ENCODE results near the gene ZSCAN2. TPM values are rescaled to one million over a fixed set of nuclear protein-coding genes. Genes with fewer than 3 reads are reported as not detected.

The ZSCAN2 gene
- total RNA-seq, 1 donor from 2014 or later: 26.2 TPM

DNA sequence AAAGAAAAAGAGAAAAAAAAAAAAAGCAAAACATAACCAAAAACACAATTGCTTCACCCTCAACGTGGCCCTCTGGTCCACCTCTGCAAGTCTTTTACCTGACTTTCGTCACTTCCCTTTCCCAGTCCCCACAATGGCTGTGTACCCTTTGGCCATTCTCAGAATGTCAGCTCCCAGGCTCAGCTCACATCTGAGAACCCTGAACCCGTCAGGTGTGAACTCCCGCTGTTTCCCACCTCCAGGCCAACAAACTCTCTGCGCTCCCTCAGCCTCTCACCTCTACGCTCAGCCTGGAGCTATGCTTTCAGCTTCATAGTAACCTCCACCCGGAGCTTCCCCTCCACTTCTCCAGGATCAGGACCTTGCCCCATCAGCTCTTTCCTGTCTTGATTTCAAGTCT is 23.6 kb downstream of the ZSCAN2 start:
- no peak overlapping the region for H3K4me3 Mint-ChIP-seq

DNA sequence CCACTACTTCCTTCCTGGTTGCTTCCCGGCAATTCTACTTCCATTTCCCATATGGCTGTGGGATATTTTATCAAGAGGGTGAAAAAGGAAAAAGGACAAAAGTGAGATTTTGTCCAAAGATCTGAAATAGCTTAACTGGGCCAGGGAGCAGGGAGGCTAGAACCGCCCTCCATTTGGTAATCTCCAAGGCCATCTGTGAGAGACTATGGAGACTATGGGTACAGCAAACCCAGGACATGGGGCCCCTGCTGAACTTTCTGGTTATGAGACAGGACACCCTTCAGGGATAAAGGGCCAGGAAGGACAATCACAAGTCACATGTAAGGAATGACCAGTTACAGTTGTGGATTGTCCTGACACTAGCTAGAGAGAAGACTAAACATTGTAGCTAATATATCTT is 24.3 kb downstream of the ZSCAN2 start:
- no peak for DNase-seq (ENCODE audit: extremely low spot score, unreplicated experiment)
- no peak overlapping the region for H3K4me3 Mint-ChIP-seq
- no peaks in the 10 kb centered on the region for H3K27me3 Mint-ChIP-seq
- no peaks in the 10 kb centered on the region for H3K4me1 Mint-ChIP-seq (ENCODE audit: unreplicated experiment)
- peaks cover 18% of the 10 kb centered on the region for H3K9me3 Mint-ChIP-seq
- H3K36me3 Mint-ChIP-seq: peaks cover 48% of the 10 kb centered on the region
- H3K27ac Mint-ChIP-seq: no peak overlapping the region
- TF ChIP-seq, protein P1, sequence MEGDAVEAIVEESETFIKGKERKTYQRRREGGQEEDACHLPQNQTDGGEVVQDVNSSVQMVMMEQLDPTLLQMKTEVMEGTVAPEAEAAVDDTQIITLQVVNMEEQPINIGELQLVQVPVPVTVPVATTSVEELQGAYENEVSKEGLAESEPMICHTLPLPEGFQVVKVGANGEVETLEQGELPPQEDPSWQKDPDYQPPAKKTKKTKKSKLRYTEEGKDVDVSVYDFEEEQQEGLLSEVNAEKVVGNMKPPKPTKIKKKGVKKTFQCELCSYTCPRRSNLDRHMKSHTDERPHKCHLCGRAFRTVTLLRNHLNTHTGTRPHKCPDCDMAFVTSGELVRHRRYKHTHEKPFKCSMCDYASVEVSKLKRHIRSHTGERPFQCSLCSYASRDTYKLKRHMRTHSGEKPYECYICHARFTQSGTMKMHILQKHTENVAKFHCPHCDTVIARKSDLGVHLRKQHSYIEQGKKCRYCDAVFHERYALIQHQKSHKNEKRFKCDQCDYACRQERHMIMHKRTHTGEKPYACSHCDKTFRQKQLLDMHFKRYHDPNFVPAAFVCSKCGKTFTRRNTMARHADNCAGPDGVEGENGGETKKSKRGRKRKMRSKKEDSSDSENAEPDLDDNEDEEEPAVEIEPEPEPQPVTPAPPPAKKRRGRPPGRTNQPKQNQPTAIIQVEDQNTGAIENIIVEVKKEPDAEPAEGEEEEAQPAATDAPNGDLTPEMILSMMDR (conservative IDR thresholded peaks at IDR 0.05): no peak

More for the DNA sequence above, 23.6 kb downstream of the ZSCAN2 start:
- Mint-ChIP-seq H3K9me3 (peaks cover 20% of the 10 kb centered on the region), H3K4me1 (ENCODE audit: unreplicated experiment) (no peaks in the 10 kb centered on the region), H3K27me3 (no peaks in the 10 kb centered on the region), H3K36me3 (peaks cover 54% of the 10 kb centered on the region), H3K27ac (no peak overlapping the region)
- TF ChIP-seq, protein P1 (conservative IDR thresholded peaks at IDR 0.05): no peak
- DNase-seq (ENCODE audit: extremely low spot score, unreplicated experiment): no peak

DNA sequence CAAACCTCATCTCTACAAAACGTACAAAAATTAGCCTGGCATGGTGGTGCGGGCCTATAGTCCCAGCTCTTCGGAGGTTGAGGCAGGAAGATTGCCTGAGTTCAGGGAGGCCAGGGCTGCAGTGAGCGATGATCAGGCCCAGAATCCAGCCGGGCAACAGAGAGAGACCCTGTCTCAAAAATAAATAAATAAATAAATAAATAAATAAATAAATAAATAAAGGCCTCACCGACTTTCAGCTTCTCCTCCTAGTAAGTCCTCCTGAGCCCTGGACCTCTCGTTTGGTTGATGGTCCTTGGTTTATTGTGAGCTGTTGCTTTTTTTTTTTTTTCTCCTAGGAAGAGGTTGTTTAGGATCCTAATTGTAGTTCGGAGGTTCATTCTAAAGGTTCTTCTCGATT is 28.2 kb downstream of the ZSCAN2 start:
- H3K4me3 Mint-ChIP-seq: no peak overlapping the region
- peaks cover 12% of the 10 kb centered on the region for H3K4me1 Mint-ChIP-seq (ENCODE audit: unreplicated experiment)
- peaks cover 3% of the 10 kb centered on the region for H3K27me3 Mint-ChIP-seq
- peaks cover 10% of the 10 kb centered on the region for H3K9me3 Mint-ChIP-seq
- DNase-seq (ENCODE audit: extremely low spot score, unreplicated experiment): no peak
- H3K27ac Mint-ChIP-seq: no peak overlapping the region
- TF ChIP-seq, protein P1 (conservative IDR thresholded peaks at IDR 0.05): no peak
- H3K36me3 Mint-ChIP-seq: peaks cover 20% of the 10 kb centered on the region

DNA sequence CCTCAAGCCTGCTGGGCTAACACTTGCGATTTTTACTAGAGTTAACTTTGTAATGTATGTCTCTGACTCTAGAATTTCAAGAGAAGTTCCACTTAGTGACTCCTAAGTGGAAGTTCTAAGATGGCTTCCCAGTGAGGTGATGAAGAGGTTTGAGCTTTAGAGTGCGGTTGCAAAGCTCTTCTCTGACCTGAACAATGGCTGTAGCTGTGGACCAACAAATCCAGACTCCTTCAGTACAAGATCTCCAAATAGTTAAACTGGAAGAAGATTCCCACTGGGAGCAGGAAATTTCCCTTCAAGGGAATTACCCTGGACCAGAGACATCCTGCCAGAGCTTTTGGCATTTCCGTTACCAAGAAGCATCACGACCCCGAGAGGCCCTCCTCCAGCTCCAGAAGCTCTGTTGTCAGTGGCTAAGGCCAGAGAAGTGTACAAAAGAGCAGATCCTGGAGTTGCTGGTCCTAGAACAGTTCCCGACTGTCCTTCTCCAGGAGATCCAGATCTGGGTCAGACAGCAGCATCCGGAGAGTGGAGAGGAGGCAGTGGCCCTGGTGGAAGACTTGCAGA is 31.0 kb downstream of the ZSCAN2 start:
- Mint-ChIP-seq H3K9me3 (peaks cover 4% of the 10 kb centered on the region), H3K27ac (peak overlapping the region; percentile 88), H3K27me3 (peaks cover 11% of the 10 kb centered on the region), H3K36me3 (peaks cover 11% of the 10 kb centered on the region), H3K4me1 (ENCODE audit: unreplicated experiment) (peaks cover 21% of the 10 kb centered on the region), H3K4me3 (peak overlapping the region; percentile 99)
- TF ChIP-seq, protein P1 (conservative IDR thresholded peaks at IDR 0.05): no peak
- no peak for DNase-seq (ENCODE audit: extremely low spot score, unreplicated experiment)

DNA sequence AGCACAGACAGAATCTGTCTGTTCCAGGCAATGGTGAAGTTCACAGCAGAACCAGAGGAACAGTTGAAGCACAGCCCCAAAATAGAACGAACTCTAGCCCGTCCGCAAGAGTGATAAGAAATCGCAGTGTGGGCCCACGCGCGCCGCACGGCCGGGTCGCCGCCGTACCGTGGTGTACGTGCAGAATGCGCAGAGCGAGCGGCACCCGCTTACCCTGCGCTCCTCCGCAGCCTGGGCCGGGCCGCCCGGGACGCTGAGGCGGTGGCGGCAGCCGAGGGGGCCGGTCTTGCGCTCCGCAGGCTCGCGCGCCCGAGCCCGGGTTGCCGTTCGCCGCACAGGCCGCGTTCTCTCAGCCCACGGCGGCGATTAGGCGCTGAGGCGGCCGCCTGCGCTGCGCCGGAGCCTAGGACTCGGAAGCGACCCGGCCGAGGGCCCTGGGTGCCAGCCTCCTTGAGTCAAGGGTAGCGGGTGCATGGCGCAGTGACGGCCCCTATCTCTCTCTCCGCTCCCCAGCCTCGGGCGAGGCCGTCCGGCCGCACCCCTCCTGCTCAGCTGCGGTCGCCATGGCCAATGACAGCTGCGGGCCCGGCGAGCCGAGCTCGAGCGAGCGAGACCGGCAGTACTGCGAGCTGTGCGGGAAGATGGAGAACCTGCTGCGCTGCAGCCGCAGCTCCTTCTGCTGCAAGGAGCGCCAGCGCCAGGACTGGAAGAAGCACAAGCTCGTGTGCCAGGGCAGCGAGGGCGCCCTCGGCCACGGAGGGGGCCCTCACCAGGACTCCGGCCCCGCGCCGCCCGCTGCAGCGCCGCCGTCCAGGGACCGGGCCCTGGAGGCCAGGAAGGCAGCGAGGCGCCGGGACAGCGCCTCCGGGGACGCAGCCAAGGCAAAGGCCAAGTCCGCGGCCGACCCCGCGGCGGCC is 32.8 kb downstream of the ZSCAN2 start:
- Mint-ChIP-seq H3K4me1 (ENCODE audit: unreplicated experiment) (peaks cover 21% of the 10 kb centered on the region), H3K36me3 (peaks cover 14% of the 10 kb centered on the region), H3K27ac (peak overlapping the region; percentile 86), H3K4me3 (peak overlapping the region; percentile 94), H3K9me3 (peaks cover 4% of the 10 kb centered on the region), H3K27me3 (peaks cover 11% of the 10 kb centered on the region)
- peak; percentile 81 for DNase-seq (ENCODE audit: extremely low spot score, unreplicated experiment)
- TF ChIP-seq, protein P1 (conservative IDR thresholded peaks at IDR 0.05): peak; percentile 19
